ENCODE measurements around the gene IRAK4. TPM values are rescaled to one million over a fixed set of nuclear protein-coding genes. Genes with fewer than 3 reads are reported as not detected.

The IRAK4 gene
- total RNA-seq, 2 experiments from 2014 or later, result 17.3 to 28.9 TPM

GRCh38 chr12:43786899-43787693, 28.3 kb downstream of the IRAK4 start:
- H2AFZ ChIP-seq (ENCODE audit: low read length), result no peak overlapping the region
- H3K27ac ChIP-seq (ENCODE audit: low read depth, low read length, poor library complexity, severe bottlenecking), result no peak overlapping the region
- no peak overlapping the region for H3K4me3 ChIP-seq (ENCODE audit: low read depth, low read length, poor library complexity, severe bottlenecking)
- no peaks in the 10 kb centered on the region for H3K4me1 ChIP-seq (ENCODE audit: insufficient read depth, low read length, poor library complexity, severe bottlenecking)
- TSS peak; percentile 36 for BruUV-seq (replicated peaks)
- H3K79me2 ChIP-seq (ENCODE audit: insufficient read depth, low read depth, low read length), result no peaks in the 10 kb centered on the region
- H3K9me2 ChIP-seq (ENCODE audit: insufficient read depth, low read length), result no peaks in the 10 kb centered on the region
- no peaks in the 10 kb centered on the region for H3K9me3 ChIP-seq (ENCODE audit: low read length)
- peaks cover 60% of the 10 kb centered on the region for H3K36me3 ChIP-seq (ENCODE audit: insufficient read depth, low read length)
- intact Hi-C loops (cut with micrococcal nuclease; ENCODE audit: unreplicated experiment), result no loop called here
- CTCF ChIA-PET (ENCODE audit: unreplicated experiment), result no interaction called here
- TF ChIP-seq CTCF (conservative IDR thresholded peaks at IDR 0.05; ENCODE audit: low read length), result no peak
- TF ChIP-seq EZH2phosphoT487 (IDR thresholded peaks at IDR 0.05; ENCODE audit: borderline replicate concordance, low read depth, low read length), result no peak
- no peak overlapping the region for H3K4me2 ChIP-seq (ENCODE audit: low read length)
- no peaks in the 10 kb centered on the region for H4K20me1 ChIP-seq (ENCODE audit: insufficient read depth, low read length)
- POLR2A ChIA-PET, result interaction anchor here (0.8 to 1.8 kb wide), 6 partner anchors 9 to 160 kb away, joined by 3 to 9 read pairs (median 3); no protein-coding TSS in a partner anchor
- DNase-seq (ENCODE audit: low spot score), result no peak

- Histone ChIP-seq H3K36me3 (ENCODE audit: insufficient read depth, low read length) (peaks cover 49% of the 10 kb centered on the region), H3K4me1 (ENCODE audit: insufficient read depth, low read length, poor library complexity, severe bottlenecking) (no peaks in the 10 kb centered on the region), H3K4me3 (ENCODE audit: low read depth, low read length, poor library complexity, severe bottlenecking) (no peak overlapping the region), H3K9me2 (ENCODE audit: insufficient read depth, low read length) (no peaks in the 10 kb centered on the region), H2AFZ (ENCODE audit: low read length) (no peak overlapping the region), H3K9me3 (ENCODE audit: low read length) (no peaks in the 10 kb centered on the region), H3K27ac (ENCODE audit: low read depth, low read length, poor library complexity, severe bottlenecking) (no peak overlapping the region), H3K79me2 (ENCODE audit: insufficient read depth, low read depth, low read length) (no peaks in the 10 kb centered on the region), H4K20me1 (ENCODE audit: insufficient read depth, low read length) (no peaks in the 10 kb centered on the region), H3K4me2 (ENCODE audit: low read length) (no peak overlapping the region)
- TF ChIP-seq EZH2phosphoT487 (IDR thresholded peaks at IDR 0.05; ENCODE audit: borderline replicate concordance, low read depth, low read length), result no peak
- no peak for TF ChIP-seq CTCF (conservative IDR thresholded peaks at IDR 0.05; ENCODE audit: low read length)
- no peak for DNase-seq (ENCODE audit: low spot score)
- intact Hi-C loops (cut with micrococcal nuclease; ENCODE audit: unreplicated experiment), result no loop called here
- BruUV-seq (replicated peaks), result no TSS peak
- ChIA-PET CTCF (ENCODE audit: unreplicated experiment) (no interaction called here), POLR2A (interaction anchor here (0.6 to 1.4 kb wide), 5 partner anchors 9 to 27 kb away, joined by 3 read pairs; partner anchors contain the start of gene TWF1)
Measured at GRCh38 chr12:43789941-43790340, 31.2 kb downstream of the IRAK4 start.

GRCh38 chr12:43795716-43796280, 37.0 kb downstream of the IRAK4 start:
- Histone ChIP-seq H3K9me2 (ENCODE audit: insufficient read depth, low read length) (no peaks in the 10 kb centered on the region), H3K9me3 (ENCODE audit: low read length) (no peaks in the 10 kb centered on the region), H3K4me3 (ENCODE audit: low read depth, low read length, poor library complexity, severe bottlenecking) (no peak overlapping the region), H3K79me2 (ENCODE audit: insufficient read depth, low read depth, low read length) (peaks cover 2% of the 10 kb centered on the region; the same call in 1 of the 2 replicates), H2AFZ (ENCODE audit: low read length) (no peak overlapping the region), H3K27ac (ENCODE audit: low read depth, low read length, poor library complexity, severe bottlenecking) (no peak overlapping the region), H3K4me2 (ENCODE audit: low read length) (no peak overlapping the region), H3K36me3 (ENCODE audit: insufficient read depth, low read length) (peaks cover 77% of the 10 kb centered on the region), H4K20me1 (ENCODE audit: insufficient read depth, low read length) (no peaks in the 10 kb centered on the region), H3K4me1 (ENCODE audit: insufficient read depth, low read length, poor library complexity, severe bottlenecking) (no peaks in the 10 kb centered on the region)
- CTCF ChIA-PET (ENCODE audit: unreplicated experiment), result no interaction called here
- no TSS peak for BruUV-seq (replicated peaks)
- TF ChIP-seq CTCF (conservative IDR thresholded peaks at IDR 0.05; ENCODE audit: low read length) (no peak), EZH2phosphoT487 (IDR thresholded peaks at IDR 0.05; ENCODE audit: borderline replicate concordance, low read depth, low read length) (no peak)
- intact Hi-C loops (cut with micrococcal nuclease; ENCODE audit: unreplicated experiment), result no loop called here
- POLR2A ChIA-PET, result interaction anchor here (0.6 to 4.6 kb wide), 6 partner anchors 9 to 734 kb away, joined by 3 to 27 read pairs (median 5); partner anchors contain the start of gene TWF1
- no peak for DNase-seq (ENCODE audit: low spot score)

All from OCI-LY7 (cell line).